ENCODE data around the gene ASXL2. TPM values are rescaled to one million over a fixed set of nuclear protein-coding genes. Genes with fewer than 3 reads are reported as not detected.

Gene ASXL2
- total RNA-seq, 4 donors from 2014 or later: 19.2 to 23.5 (median 20.4) TPM

DNA sequence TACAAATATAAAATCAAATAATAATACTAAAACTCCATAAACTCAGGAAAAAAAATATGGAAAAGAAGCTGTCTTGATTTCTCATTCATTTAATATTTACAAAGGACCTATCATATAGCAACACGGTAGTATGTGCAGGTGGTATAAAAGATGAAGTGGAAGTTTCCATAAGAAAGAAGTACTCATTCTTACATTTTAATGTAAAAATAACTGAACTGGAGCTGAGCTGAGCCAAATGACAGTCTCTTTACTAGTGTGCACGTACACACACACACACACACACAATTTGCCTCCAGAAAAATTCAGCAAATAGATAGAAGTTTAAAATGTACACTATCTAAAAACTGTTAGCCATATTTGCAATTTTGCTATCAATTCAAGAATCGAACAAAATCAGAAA is 54.1 kb downstream of the ASXL2 start:
- Histone ChIP-seq H3K27ac (no peak overlapping the region), H3K27me3 (no peaks in the 10 kb centered on the region), H3K4me3 (replicated peaks in 1 of 3) (no peak overlapping the region), H3K36me3 (no peaks in the 10 kb centered on the region), H3K9me3 (no peaks in the 10 kb centered on the region), H3K4me1 (peaks cover 5 to 27% of the 10 kb centered on the region in 2 donors)
- intact Hi-C loops (cut with DNase I): no loop called here
- no peak for TF ChIP-seq POLR2A (IDR thresholded peaks at IDR 0.05)
- TF ChIP-seq, protein P1, sequence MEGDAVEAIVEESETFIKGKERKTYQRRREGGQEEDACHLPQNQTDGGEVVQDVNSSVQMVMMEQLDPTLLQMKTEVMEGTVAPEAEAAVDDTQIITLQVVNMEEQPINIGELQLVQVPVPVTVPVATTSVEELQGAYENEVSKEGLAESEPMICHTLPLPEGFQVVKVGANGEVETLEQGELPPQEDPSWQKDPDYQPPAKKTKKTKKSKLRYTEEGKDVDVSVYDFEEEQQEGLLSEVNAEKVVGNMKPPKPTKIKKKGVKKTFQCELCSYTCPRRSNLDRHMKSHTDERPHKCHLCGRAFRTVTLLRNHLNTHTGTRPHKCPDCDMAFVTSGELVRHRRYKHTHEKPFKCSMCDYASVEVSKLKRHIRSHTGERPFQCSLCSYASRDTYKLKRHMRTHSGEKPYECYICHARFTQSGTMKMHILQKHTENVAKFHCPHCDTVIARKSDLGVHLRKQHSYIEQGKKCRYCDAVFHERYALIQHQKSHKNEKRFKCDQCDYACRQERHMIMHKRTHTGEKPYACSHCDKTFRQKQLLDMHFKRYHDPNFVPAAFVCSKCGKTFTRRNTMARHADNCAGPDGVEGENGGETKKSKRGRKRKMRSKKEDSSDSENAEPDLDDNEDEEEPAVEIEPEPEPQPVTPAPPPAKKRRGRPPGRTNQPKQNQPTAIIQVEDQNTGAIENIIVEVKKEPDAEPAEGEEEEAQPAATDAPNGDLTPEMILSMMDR (IDR thresholded peaks at IDR 0.05): no peak
- WGBS, 2 donors: 90 to 91% methylated on average over 3 of the region's 3 CpGs
- DNase-seq: no peak

DNA sequence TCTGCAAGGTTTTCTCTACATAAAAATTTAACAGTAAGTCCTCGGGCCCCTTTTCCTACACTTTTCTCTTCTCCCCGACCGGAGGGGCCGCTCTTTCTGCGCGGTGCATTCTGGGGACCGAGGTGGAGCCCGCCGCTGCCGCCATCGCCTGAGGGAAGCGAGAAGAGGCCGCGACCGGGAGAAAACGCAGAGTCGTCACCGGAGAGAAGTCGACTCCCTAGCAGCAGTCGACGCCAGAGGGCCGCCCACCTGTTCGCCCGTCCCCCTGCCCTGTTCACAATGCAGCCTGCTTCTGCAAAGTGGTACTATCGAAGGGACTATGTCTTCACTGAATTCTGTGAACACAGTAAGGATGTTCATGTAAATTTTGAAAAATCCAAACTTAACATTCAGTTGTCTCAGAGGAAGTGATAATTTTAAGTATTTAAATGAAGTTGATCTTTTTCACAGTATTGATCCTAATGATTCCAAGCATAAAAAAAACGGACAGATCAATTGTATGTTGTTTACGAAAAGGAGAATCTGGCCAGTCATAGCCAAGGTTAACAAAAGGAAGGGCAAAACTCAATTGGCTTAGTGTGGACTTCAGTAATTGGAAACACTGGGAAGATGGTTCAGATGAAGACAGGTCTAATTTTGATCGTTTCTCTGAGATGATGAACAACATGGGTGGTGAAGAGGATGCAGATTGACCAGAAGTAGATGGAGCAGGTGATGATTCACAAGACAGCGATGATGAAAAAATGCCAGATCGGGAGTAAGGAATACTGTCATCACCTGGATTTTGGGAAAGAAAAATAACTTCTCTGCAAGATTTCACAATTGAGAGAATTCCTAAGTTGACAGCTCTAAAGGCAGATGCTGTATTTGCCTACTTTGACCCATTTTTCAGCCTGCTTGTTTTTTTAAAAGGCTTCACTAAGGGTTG is 55.8 kb downstream of the ASXL2 start:
- peak in 1 of 2 donors; percentile 8 for TF ChIP-seq POLR2A (IDR thresholded peaks at IDR 0.05)
- TF ChIP-seq, protein P1 (IDR thresholded peaks at IDR 0.05): no peak
- peak overlapping the region; percentile 13 to 45 (median 34) for H3K27ac ChIP-seq
- 29 to 52% methylated on average over 30 of the region's 30 CpGs for WGBS, 2 donors
- peak overlapping the region in 2 of 3 donors; percentile 6 to 41 for H3K4me3 ChIP-seq (replicated peaks in 1 of 3)
- intact Hi-C loops (cut with DNase I): no loop called here
- H3K9me3 ChIP-seq: no peaks in the 10 kb centered on the region
- H3K36me3 ChIP-seq: no peaks in the 10 kb centered on the region
- peaks cover 0 to 26% of the 10 kb centered on the region in 2 donors for H3K4me1 ChIP-seq
- DNase-seq: peak; percentile 44 to 46
- no peaks in the 10 kb centered on the region for H3K27me3 ChIP-seq

DNA sequence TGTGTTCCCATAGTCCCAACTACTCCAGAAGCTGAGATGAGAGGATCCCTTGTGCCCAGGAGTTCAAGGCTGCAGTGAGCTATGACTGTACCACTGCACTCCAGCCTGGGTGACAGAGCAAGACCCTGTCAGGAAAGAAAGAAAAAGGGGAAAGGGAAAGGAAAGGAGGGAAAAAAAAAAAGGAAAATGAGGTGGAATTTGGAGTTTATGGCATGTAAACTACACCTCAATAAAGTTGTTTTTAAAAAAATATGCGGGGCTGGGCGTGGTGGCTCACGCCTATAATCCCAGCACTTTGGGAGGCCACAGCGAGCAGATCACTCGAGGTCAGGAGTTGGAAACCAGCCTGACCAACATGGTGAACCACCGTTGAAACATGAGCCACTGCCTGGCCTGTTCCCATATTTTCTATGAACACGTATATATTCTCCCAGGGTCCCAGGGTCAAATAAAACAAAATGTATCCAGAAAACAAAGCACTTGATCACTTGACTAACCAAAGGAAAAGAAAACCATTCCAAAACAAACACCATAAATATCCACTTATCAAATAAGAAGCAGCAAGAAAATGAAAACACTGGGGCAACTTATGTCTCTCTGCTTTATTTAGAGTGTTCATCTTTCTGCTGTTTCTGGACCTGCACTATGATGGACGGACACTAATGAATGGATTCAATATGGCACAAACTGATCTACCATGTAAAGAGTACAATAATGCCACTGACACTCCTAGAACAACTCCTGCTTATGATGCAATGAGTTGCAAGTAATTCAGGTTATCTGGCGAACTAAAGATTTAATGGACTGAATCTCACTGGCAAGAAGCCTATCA is 56.8 kb downstream of the ASXL2 start:
- peaks cover 0 to 28% of the 10 kb centered on the region in 2 donors for H3K4me1 ChIP-seq
- no peaks in the 10 kb centered on the region for H3K36me3 ChIP-seq
- peak overlapping the region in 2 of 3 donors; percentile 34 to 45 for H3K27ac ChIP-seq
- DNase-seq: no peak
- intact Hi-C loops (cut with DNase I): no loop called here
- H3K9me3 ChIP-seq: no peaks in the 10 kb centered on the region
- H3K27me3 ChIP-seq: no peaks in the 10 kb centered on the region
- no peak for TF ChIP-seq POLR2A (IDR thresholded peaks at IDR 0.05)
- TF ChIP-seq, protein P1 (IDR thresholded peaks at IDR 0.05): no peak
- no peak overlapping the region for H3K4me3 ChIP-seq (replicated peaks in 1 of 3)
- WGBS, 2 donors: 90 to 91% methylated on average over 9 of the region's 9 CpGs

DNA sequence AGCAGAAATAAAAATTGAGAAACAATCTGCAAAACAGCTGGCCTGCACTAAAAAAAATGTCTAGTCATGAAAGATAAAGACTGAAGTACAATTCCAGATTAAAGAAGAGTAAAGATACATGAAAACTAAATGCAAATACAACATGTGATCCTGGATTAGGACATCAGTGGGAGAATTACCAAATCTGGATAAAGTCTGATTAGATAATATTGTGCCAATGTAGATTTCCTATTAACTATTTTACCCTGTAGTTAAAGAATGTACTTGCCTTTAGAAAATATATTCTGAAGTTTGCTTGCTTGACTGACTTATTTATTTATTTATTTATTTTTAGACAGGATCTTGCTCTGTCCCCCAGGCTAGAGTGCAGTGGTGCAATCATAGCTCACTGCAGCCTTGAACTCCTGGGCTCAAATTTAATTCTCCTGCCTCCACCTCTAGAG is 58.7 kb downstream of the ASXL2 start:
- H3K4me1 ChIP-seq: peaks cover 0 to 28% of the 10 kb centered on the region in 2 donors
- H3K27me3 ChIP-seq: no peaks in the 10 kb centered on the region
- no peak for DNase-seq
- H3K36me3 ChIP-seq: no peaks in the 10 kb centered on the region
- TF ChIP-seq POLR2A (IDR thresholded peaks at IDR 0.05): no peak
- TF ChIP-seq, protein P1 (IDR thresholded peaks at IDR 0.05): no peak
- H3K27ac ChIP-seq: no peak overlapping the region
- no peaks in the 10 kb centered on the region for H3K9me3 ChIP-seq
- intact Hi-C loops (cut with DNase I): no loop called here
- no peak overlapping the region for H3K4me3 ChIP-seq (replicated peaks in 1 of 3)
